A673 (cell line): ENCODE results near the gene CAB39. TPM values are rescaled to one million over a fixed set of nuclear protein-coding genes. Genes with fewer than 3 reads are reported as not detected.

Experiments used
- BruUV-seq: library from RNA; stranded (reverse); fragments of 400-500 nt; replicated peaks from 2 replicates; lab custom pipeline; 2021; lab: Mats Ljungman, UMichigan
- CTCF ChIA-PET: fragments of 300-600 bp; sonication (Branson Sonifier 250); formaldehyde crosslinking; loops from one replicate; lab custom pipeline; 2022; ENCODE audit warnings: antibody characterized with exemption; lab: Charles Lee
- POLR2A ChIA-PET: fragments of 300-600 bp; sonication (Branson Sonifier 250); formaldehyde crosslinking; loops from one replicate; lab custom pipeline; 2022; ENCODE audit warnings: antibody characterized with exemption; ENCODE audit not compliant: low non-redundant PET; lab: Charles Lee
- DNase-seq: peaks from one replicate; pipeline ENCODE4 v3.0.0-alpha.2; 2015; ENCODE audit warnings: low spot score
- H3K27ac ChIP-seq: fragments of 200-600 bp; sonication (generic); 2 replicates; pipeline ENCODE4 v1.5.1; 2016; ENCODE audit warnings: mixed run types, low read depth, mild to moderate bottlenecking, mixed read lengths, antibody characterized with exemption, low read length; ENCODE audit not compliant: poor library complexity, severe bottlenecking
- H3K27me3 ChIP-seq: fragments of 200-600 bp; sonication (generic); replicated peaks from 2 replicates; pipeline ENCODE4 v1.6.1; 2017; ENCODE audit warnings: mixed run types, low read depth, mild to moderate bottlenecking, mixed read lengths, antibody characterized with exemption, low read length; ENCODE audit not compliant: insufficient read depth, poor library complexity
- H3K36me3 ChIP-seq: fragments of 200-600 bp; sonication (generic); 2 replicates; pipeline ENCODE4 v1.6.1; 2016; ENCODE audit warnings: mixed run types, mild to moderate bottlenecking, mixed read lengths, antibody characterized with exemption, low read length; ENCODE audit not compliant: insufficient read depth, poor library complexity, severe bottlenecking
- H3K4me1 ChIP-seq: fragments of 200-600 bp; sonication (generic); 2 replicates; pipeline ENCODE4 v1.6.1; 2017; ENCODE audit warnings: mixed run types, mild to moderate bottlenecking, mixed read lengths, antibody characterized with exemption, low read length; ENCODE audit not compliant: insufficient read depth, poor library complexity, severe bottlenecking
- H3K4me3 ChIP-seq: fragments of 200-600 bp; sonication (generic); 2 replicates; pipeline ENCODE4 v1.5.1; 2016; ENCODE audit warnings: low read depth, mixed run types, mild to moderate bottlenecking, mixed read lengths, low read length; ENCODE audit not compliant: poor library complexity, severe bottlenecking
- H3K9me3 ChIP-seq: fragments of 200-600 bp; sonication (generic); 2 replicates; pipeline ENCODE4 v1.6.1; 2016; ENCODE audit warnings: mixed run types, low read depth, mild to moderate bottlenecking, mixed read lengths, antibody characterized with exemption, low read length; ENCODE audit not compliant: poor library complexity, severe bottlenecking
- CTCF ChIP-seq: fragments of 300-800, 200-600 bp; sonication (generic); conservative IDR thresholded peaks from 2 replicates; pipeline ENCODE4 v1.5.1; 2017; ENCODE audit warnings: low read depth, mild to moderate bottlenecking, antibody characterized with exemption, low read length, moderate library complexity, mixed read lengths
- EZH2 ChIP-seq: fragments of 200-600 bp; sonication (generic); IDR thresholded peaks from 2 replicates; pipeline ENCODE4 v1.6.1; 2017; ENCODE audit warnings: borderline replicate concordance, low read depth, mild to moderate bottlenecking, mixed read lengths, antibody characterized with exemption, low read length; ENCODE audit not compliant: poor library complexity, severe bottlenecking
- intact Hi-C: fragments of 100-400 bp; cut with micrococcal nuclease; formaldehyde crosslinking; loops from one replicate; pipeline ENCODE4 v1.10.0; 2022; ENCODE audit not compliant: unreplicated experiment
- total RNA-seq: library from RNA; stranded (reverse); gene quantifications from 2 replicates; pipeline ENCODE4 v1.2.3, GENCODE V29; 2021

CAB39 gene
- total RNA-seq, 1 experiment from 2014 or later, result 58.2 TPM

GRCh38 chr2:230868947-230869913 lies 156.6 kb downstream of the CAB39 start:
- peak overlapping the region; percentile 91 for H3K27ac ChIP-seq
- TF ChIP-seq EZH2 (no peak), CTCF (no peak)
- H3K4me1 ChIP-seq, result peaks cover 57% of the 10 kb centered on the region
- no peaks in the 10 kb centered on the region for H3K36me3 ChIP-seq
- POLR2A ChIA-PET, result no interaction called here
- BruUV-seq, result no TSS peak
- DNase-seq, result peak; percentile 21
- H3K9me3 ChIP-seq, result no peaks in the 10 kb centered on the region
- CTCF ChIA-PET, result interaction anchor here (0.5 to 0.6 kb wide), 2 partner anchors 146 to 582 kb away, joined by 9 to 20 read pairs; no protein-coding TSS in a partner anchor
- intact Hi-C loops, result no loop called here
- no peaks in the 10 kb centered on the region for H3K27me3 ChIP-seq
- H3K4me3 ChIP-seq, result peak overlapping the region; percentile 99

GRCh38 chr2:230869914-230870543 lies 157.4 kb downstream of the CAB39 start:
- H3K9me3 ChIP-seq, result no peaks in the 10 kb centered on the region
- no peaks in the 10 kb centered on the region for H3K27me3 ChIP-seq
- peaks cover 53% of the 10 kb centered on the region for H3K4me1 ChIP-seq
- no peak overlapping the region for H3K4me3 ChIP-seq
- POLR2A ChIA-PET, result no interaction called here
- CTCF ChIA-PET, result interaction anchor here (0.5 kb wide), 1 partner anchor 145 kb away, joined by 9 read pairs; no protein-coding TSS in a partner anchor
- H3K27ac ChIP-seq, result peak overlapping the region; percentile 91
- peak; percentile 37 for DNase-seq
- peaks cover 7% of the 10 kb centered on the region for H3K36me3 ChIP-seq
- no TSS peak for BruUV-seq
- intact Hi-C loops, result no loop called here
- no peak for TF ChIP-seq CTCF
- TF ChIP-seq EZH2, result no peak

Other genes with a start within 250 kb of the CAB39 start
- 283 and 293 TPM in 2 replicates for gene ITM2C, start 152.1 kb downstream of the CAB39 start, total RNA-seq
- 0.19 TPM in 1 of 2 replicates, not detected in the other for gene GPR55, start 212.4 kb downstream of the CAB39 start, total RNA-seq